Left ventricle myocardium inferior (tissue), 1 donor: ENCODE measurements around the gene ENO3. TPM values are rescaled to one million over a fixed set of nuclear protein-coding genes. Genes with fewer than 3 reads are reported as not detected.
"Not testable (repeated sequence)": the region's sequence is repeated elsewhere in the genome, so short reads cannot be mapped to it uniquely, and the experiment has no call there.

ENCODE experiments used
- DNase-seq: peaks from one replicate; pipeline ENCODE4 v3.0.0-alpha.2; 2020
- H3K27ac ChIP-seq: fragments of 200-600 bp; replicated peaks from 2 replicates; pipeline ENCODE4 v1.8.0; 2021
- H3K27me3 ChIP-seq: fragments of 200-600 bp; 2 replicates; pipeline ENCODE4 v1.8.0; 2021; ENCODE audit warnings: low read depth
- H3K36me3 ChIP-seq: fragments of 200-600 bp; 2 replicates; pipeline ENCODE4 v1.8.0; 2021
- H3K4me1 ChIP-seq: fragments of 200-600 bp; 2 replicates; pipeline ENCODE4 v1.8.0; 2021
- H3K4me3 ChIP-seq: fragments of 200-600 bp; 2 replicates; pipeline ENCODE4 v1.8.0; 2021; ENCODE audit warnings: mild to moderate bottlenecking, moderate library complexity
- H3K9me3 ChIP-seq: fragments of 200-600 bp; replicated peaks from 2 replicates; pipeline ENCODE4 v1.8.0; 2021
- CTCF ChIP-seq: fragments of 200-600 bp; IDR thresholded peaks from 2 replicates; pipeline ENCODE4 v1.8.0; 2021; ENCODE audit warnings: antibody characterized with exemption, mild to moderate bottlenecking, borderline replicate concordance
- intact Hi-C: fragments of 100-400 bp; cut with micrococcal nuclease; formaldehyde crosslinking; loops from one replicate; pipeline ENCODE4 v1.11.0; 2022
- total RNA-seq: library from RNA; stranded (reverse); fragmentation: NEBNext Ultra II Directional; extraction: Animal tissue kit (Norgen Biotek cat#: 25700); gene quantifications from one replicate; pipeline ENCODE4 v1.2.1, GENCODE V29; 2021
- donor health status: DM: no; HTN: yes; CAD: no; lungs with severe emphysema.

Gene ENO3
- total RNA-seq, 1 donor from 2014 or later = 827 TPM

- Histone ChIP-seq H3K4me3 (no peak overlapping the region), H3K27ac (peak overlapping the region; percentile 80), H3K36me3 (no peaks in the 10 kb centered on the region), H3K4me1 (peaks cover 19% of the 10 kb centered on the region), H3K9me3 (no peaks in the 10 kb centered on the region), H3K27me3 (peaks cover 4% of the 10 kb centered on the region)
- TF ChIP-seq CTCF = no peak
- DNase-seq = no peak
- intact Hi-C loops = loop anchor here (5.0 kb wide), 1 partner anchor 154 kb away; no protein-coding TSS in a partner anchor
Measured at GRCh38 chr17:4908301-4908700, 42.6 kb upstream of the ENO3 start.

- Histone ChIP-seq H3K4me1 (peaks cover 15% of the 10 kb centered on the region), H3K4me3 (peak overlapping the region; percentile 19), H3K9me3 (no peaks in the 10 kb centered on the region), H3K27me3 (peaks cover 4% of the 10 kb centered on the region), H3K27ac (peak overlapping the region; percentile 80), H3K36me3 (no peaks in the 10 kb centered on the region)
- intact Hi-C loops = loop anchor here (5.0 kb wide), 1 partner anchor 153 kb away; no protein-coding TSS in a partner anchor
- TF ChIP-seq CTCF = peak; percentile 92
- peak; percentile 92 for DNase-seq
Measured at GRCh38 chr17:4908711-4909496, 42.0 kb upstream of the ENO3 start.

DNA sequence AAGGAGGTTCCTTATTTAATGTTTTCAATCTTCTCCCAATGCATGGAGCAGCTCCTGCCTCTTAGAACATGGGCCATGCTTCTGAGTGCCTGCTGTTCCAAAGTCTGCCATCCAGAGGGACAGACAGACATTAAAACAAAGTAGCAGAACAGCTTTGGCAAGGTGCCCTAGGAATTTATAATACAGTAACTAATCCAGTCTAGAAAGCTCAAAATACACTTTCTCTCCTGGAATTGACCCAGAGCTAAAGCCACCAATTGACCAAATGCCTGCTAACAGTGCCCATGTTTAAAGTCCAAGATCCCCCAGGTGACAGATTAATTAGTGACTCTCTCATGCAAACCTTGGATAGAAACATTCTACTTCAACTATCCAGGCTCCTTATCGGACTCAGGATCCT lies 36.9 kb upstream of the ENO3 start:
- Histone ChIP-seq H3K9me3 (no peaks in the 10 kb centered on the region), H3K4me1 (peaks cover 8% of the 10 kb centered on the region), H3K36me3 (no peaks in the 10 kb centered on the region), H3K4me3 (no peak overlapping the region), H3K27me3 (no peaks in the 10 kb centered on the region), H3K27ac (no peak overlapping the region)
- no peak for TF ChIP-seq CTCF
- intact Hi-C loops = no loop called here
- DNase-seq = no peak

DNA sequence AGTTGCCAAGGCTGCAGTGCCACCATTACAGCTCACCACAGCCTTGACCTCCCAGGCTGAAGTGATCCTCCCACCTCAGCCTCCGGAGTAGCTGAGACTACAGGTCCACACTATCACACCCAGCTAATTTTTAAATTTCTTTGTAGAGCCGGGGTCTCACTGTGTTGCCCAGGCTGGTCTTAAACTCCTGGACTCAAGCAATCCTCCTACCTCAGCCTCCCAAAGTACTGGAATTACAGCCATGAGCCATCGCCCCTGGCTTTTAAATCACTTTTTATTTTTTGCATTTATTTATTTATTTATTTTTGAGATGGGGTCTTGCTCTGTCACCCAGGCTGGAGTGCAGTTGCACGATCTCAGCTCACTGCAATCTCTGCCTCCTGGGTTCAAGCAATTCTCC lies 36.4 kb upstream of the ENO3 start:
- intact Hi-C loops, DNase-seq, H3K4me1 ChIP-seq, H3K36me3 ChIP-seq, H3K27me3 ChIP-seq, H3K4me3 ChIP-seq, H3K27ac ChIP-seq, H3K9me3 ChIP-seq: not testable (repeated sequence)

DNA sequence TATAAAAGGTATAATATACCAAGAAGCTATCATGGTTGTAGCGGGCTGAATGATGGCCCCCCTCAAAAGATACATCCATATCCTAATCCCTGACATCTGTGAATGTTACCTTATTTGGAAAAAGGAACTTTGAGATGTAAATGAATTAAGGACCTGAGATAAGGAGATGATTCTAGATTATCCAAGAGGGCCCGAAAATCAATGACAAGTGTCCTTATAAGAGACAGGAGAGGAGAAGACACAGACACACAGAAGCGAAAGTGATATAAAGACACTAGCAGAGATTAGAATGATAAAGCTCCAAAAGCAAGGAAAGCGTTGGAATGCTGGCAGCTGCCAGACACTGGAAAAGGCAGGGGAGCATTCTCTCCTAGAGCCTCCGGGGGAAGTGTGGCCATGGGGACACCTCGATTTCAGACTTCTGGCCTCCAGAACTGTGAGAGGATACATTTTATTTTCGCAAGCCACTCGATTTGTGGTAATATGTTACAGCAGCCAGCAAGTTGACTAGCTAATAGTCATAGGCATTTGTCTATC lies 31.3 kb upstream of the ENO3 start:
- no peak overlapping the region for H3K27ac ChIP-seq
- H3K9me3 ChIP-seq = no peaks in the 10 kb centered on the region
- H3K4me3 ChIP-seq = no peak overlapping the region
- no peak for DNase-seq
- intact Hi-C loops = no loop called here
- TF ChIP-seq CTCF = no peak
- no peaks in the 10 kb centered on the region for H3K36me3 ChIP-seq
- no peaks in the 10 kb centered on the region for H3K27me3 ChIP-seq
- no peaks in the 10 kb centered on the region for H3K4me1 ChIP-seq
